GM23338 (cell line): ENCODE results near the gene TPO. TPM values are rescaled to one million over a fixed set of nuclear protein-coding genes. Genes with fewer than 3 reads are reported as not detected.

Experiments
- ATAC-seq: fragments of 200-7000 bp; cut with Tn5 transposase; 3 replicates; pipeline ENCODE4 v1.9.1; 2020
- DNase-seq: peaks from one replicate; pipeline ENCODE4 v3.0.0-alpha.2; 2015; ENCODE audit warnings: low spot score
- H2AFZ ChIP-seq: fragments of 200-600 bp; sonication (generic); 2 replicates; pipeline ENCODE4 v1.8.0; 2016; ENCODE audit warnings: antibody characterized with exemption, mild to moderate bottlenecking, moderate library complexity
- H3F3A ChIP-seq: fragments of 200-600 bp; sonication (generic); replicated peaks from 2 replicates; pipeline ENCODE4 v1.8.0; 2017; ENCODE audit warnings: antibody characterized with exemption, mixed run types, low read depth
- H3K27ac ChIP-seq: fragments of 200-600 bp; sonication (generic); 2 replicates; pipeline ENCODE4 v1.6.1; 2016; ENCODE audit warnings: low read depth
- H3K27me3 ChIP-seq: fragments of 200-600 bp; sonication (generic); 2 replicates; pipeline ENCODE4 v1.8.0; 2016; ENCODE audit warnings: mild to moderate bottlenecking, mixed run types, moderate library complexity; ENCODE audit not compliant: insufficient read depth
- H3K36me3 ChIP-seq: fragments of 200-600 bp; sonication (generic); 2 replicates; pipeline ENCODE4 v1.8.0; 2016; ENCODE audit warnings: mild to moderate bottlenecking; ENCODE audit not compliant: insufficient read depth
- H3K4me1 ChIP-seq: fragments of 200-600 bp; sonication (generic); 2 replicates; pipeline ENCODE4 v1.8.0; 2016; ENCODE audit warnings: mild to moderate bottlenecking, moderate library complexity; ENCODE audit not compliant: insufficient read depth
- H3K4me2 ChIP-seq: fragments of 200-600 bp; sonication (generic); 2 replicates; pipeline ENCODE4 v1.7.1; 2017; ENCODE audit warnings: mixed run types
- H3K4me3 ChIP-seq: fragments of 200-600 bp; sonication (generic); 2 replicates; pipeline ENCODE4 v1.6.1; 2016; ENCODE audit warnings: mixed run types
- H3K79me2 ChIP-seq: fragments of 200-600 bp; sonication (generic); replicated peaks from 2 replicates; pipeline ENCODE4 v1.8.0; 2017; ENCODE audit warnings: mild to moderate bottlenecking; ENCODE audit not compliant: insufficient read depth
- H3K9me2 ChIP-seq: fragments of 200-600 bp; sonication (generic); 2 replicates; pipeline ENCODE4 v1.8.0; 2017; ENCODE audit not compliant: insufficient read depth
- H4K20me1 ChIP-seq: fragments of 200-600 bp; sonication (generic); replicated peaks from 2 replicates; pipeline ENCODE4 v1.8.0; 2017; ENCODE audit warnings: mild to moderate bottlenecking; ENCODE audit not compliant: insufficient read depth
- H3K27ac Mint-ChIP-seq: 2 replicates; pipeline ENCODE4 v1.8.0; 2020; ENCODE audit warnings: inconsistent platforms, mild to moderate bottlenecking, moderate library complexity, mixed read lengths
- H3K27me3 Mint-ChIP-seq: 3 replicates; pipeline ENCODE4 v1.8.0; 2022; ENCODE audit warnings: low read depth, mild to moderate bottlenecking, moderate library complexity, mixed read lengths, inconsistent platforms; ENCODE audit not compliant: insufficient read depth, poor library complexity
- H3K36me3 Mint-ChIP-seq: 3 replicates; pipeline ENCODE4 v1.8.0; 2021; ENCODE audit warnings: low read depth, mild to moderate bottlenecking, inconsistent platforms, moderate library complexity, mixed read lengths
- H3K4me1 Mint-ChIP-seq: 3 replicates; pipeline ENCODE4 v1.8.0; 2020; ENCODE audit warnings: mild to moderate bottlenecking, inconsistent platforms, mixed read lengths
- H3K4me3 Mint-ChIP-seq: 3 replicates; pipeline ENCODE4 v1.8.0; 2021; ENCODE audit warnings: moderate library complexity, mild to moderate bottlenecking, inconsistent platforms, mixed read lengths
- H3K9me3 Mint-ChIP-seq: 3 replicates; pipeline ENCODE4 v1.8.0; 2020; ENCODE audit warnings: moderate library complexity, mild to moderate bottlenecking, inconsistent platforms, mixed read lengths
- CTCF ChIP-seq, 2 experiments: fragments of 200-600 bp in 1 of 2; sonication (generic) in 1 of 2; conservative IDR thresholded peaks; 2 replicates each; pipeline versions ENCODE4 v1.5.1 to v1.6.1; 2016 to 2017; ENCODE audit warnings: antibody characterized with exemption in 2 of 2, low read depth in 2 of 2, mild to moderate bottlenecking in 2 of 2, moderate library complexity in 1 of 2
- polyA plus RNA-seq: library from polyadenylated mRNA; unstranded; fragments of >200 nt; fragmentation: Nextera tagmentation; extraction: Ambion mirVana; gene quantifications from 2 replicates; pipeline ENCODE4 v1.2.1, GENCODE V29; 2016
- total RNA-seq: library from RNA; depleted of rRNA; stranded (reverse); fragments of >200 nt; shearing (Covaris generic); gene quantifications from 2 replicates; pipeline ENCODE4 v1.2.3, GENCODE V29; 2014
- TF ChIP-seq, protein P1 (sequence below): fragments of 250-450 bp; sonication (Bioruptor Pico); IDR thresholded peaks from 2 replicates; pipeline ENCODE4 v1.5.0; 2020; ENCODE audit warnings: mild to moderate bottlenecking, moderate library complexity
- TF ChIP-seq, protein P2 (sequence below): IDR thresholded peaks from one replicate; pipeline ENCODE4 v1.6.1; 2018; ENCODE audit warnings: antibody characterized with exemption; ENCODE audit not compliant: unreplicated experiment

Gene TPO
- total and polyA plus RNA-seq, 2 experiments from 2014 or later, result 0.74 TPM; not detected in 1

GRCh38 chr2:1514391-1515072 is 101.3 kb downstream of the TPO start (continued):
- TF ChIP-seq, protein P1, sequence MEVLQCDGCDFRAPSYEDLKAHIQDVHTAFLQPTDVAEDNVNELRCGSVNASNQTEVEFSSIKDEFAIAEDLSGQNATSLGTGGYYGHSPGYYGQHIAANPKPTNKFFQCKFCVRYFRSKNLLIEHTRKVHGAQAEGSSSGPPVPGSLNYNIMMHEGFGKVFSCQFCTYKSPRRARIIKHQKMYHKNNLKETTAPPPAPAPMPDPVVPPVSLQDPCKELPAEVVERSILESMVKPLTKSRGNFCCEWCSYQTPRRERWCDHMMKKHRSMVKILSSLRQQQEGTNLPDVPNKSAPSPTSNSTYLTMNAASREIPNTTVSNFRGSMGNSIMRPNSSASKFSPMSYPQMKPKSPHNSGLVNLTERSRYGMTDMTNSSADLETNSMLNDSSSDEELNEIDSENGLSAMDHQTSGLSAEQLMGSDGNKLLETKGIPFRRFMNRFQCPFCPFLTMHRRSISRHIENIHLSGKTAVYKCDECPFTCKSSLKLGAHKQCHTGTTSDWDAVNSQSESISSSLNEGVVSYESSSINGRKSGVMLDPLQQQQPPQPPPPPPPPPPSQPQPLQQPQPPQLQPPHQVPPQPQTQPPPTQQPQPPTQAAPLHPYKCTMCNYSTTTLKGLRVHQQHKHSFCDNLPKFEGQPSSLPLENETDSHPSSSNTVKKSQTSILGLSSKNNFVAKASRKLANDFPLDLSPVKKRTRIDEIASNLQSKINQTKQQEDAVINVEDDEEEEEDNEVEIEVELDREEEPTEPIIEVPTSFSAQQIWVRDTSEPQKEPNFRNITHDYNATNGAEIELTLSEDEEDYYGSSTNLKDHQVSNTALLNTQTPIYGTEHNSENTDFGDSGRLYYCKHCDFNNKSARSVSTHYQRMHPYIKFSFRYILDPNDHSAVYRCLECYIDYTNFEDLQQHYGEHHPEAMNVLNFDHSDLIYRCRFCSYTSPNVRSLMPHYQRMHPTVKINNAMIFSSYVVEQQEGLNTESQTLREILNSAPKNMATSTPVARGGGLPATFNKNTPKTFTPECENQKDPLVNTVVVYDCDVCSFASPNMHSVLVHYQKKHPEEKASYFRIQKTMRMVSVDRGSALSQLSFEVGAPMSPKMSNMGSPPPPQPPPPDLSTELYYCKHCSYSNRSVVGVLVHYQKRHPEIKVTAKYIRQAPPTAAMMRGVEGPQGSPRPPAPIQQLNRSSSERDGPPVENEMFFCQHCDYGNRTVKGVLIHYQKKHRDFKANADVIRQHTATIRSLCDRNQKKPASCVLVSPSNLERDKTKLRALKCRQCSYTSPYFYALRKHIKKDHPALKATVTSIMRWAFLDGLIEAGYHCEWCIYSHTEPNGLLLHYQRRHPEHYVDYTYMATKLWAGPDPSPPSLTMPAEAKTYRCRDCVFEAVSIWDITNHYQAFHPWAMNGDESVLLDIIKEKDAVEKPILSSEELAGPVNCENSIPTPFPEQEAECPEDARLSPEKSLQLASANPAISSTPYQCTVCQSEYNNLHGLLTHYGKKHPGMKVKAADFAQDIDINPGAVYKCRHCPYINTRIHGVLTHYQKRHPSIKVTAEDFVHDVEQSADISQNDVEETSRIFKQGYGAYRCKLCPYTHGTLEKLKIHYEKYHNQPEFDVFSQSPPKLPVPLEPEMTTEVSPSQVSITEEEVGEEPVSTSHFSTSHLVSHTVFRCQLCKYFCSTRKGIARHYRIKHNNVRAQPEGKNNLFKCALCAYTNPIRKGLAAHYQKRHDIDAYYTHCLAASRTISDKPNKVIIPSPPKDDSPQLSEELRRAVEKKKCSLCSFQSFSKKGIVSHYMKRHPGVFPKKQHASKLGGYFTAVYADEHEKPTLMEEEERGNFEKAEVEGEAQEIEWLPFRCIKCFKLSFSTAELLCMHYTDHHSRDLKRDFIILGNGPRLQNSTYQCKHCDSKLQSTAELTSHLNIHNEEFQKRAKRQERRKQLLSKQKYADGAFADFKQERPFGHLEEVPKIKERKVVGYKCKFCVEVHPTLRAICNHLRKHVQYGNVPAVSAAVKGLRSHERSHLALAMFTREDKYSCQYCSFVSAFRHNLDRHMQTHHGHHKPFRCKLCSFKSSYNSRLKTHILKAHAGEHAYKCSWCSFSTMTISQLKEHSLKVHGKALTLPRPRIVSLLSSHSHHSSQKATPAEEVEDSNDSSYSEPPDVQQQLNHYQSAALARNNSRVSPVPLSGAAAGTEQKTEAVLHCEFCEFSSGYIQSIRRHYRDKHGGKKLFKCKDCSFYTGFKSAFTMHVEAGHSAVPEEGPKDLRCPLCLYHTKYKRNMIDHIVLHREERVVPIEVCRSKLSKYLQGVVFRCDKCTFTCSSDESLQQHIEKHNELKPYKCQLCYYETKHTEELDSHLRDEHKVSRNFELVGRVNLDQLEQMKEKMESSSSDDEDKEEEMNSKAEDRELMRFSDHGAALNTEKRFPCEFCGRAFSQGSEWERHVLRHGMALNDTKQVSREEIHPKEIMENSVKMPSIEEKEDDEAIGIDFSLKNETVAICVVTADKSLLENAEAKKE, result no peak
- no peak for TF ChIP-seq CTCF (conservative IDR thresholded peaks at IDR 0.05; ENCODE audit: low read depth in 2 of 2)

- H3K4me1 ChIP-seq, result no peaks in the 10 kb centered on the region
- no peak overlapping the region for H3K4me2 ChIP-seq
- H3K27me3 Mint-ChIP-seq, result peaks cover 4% of the 10 kb centered on the region
- H2AFZ ChIP-seq, result no peak overlapping the region
- H3K4me3 ChIP-seq, result no peak overlapping the region
- no peak overlapping the region for H3K27ac ChIP-seq
- H3K79me2 ChIP-seq, result no peaks in the 10 kb centered on the region
- no peak; the same call in 2 of the 3 replicates for ATAC-seq
- H3K27me3 ChIP-seq, result no peaks in the 10 kb centered on the region
- no peak overlapping the region for H3K27ac Mint-ChIP-seq
- DNase-seq, result no peak
- no peaks in the 10 kb centered on the region for H4K20me1 ChIP-seq
- no peaks in the 10 kb centered on the region for H3K9me2 ChIP-seq
- H3K36me3 Mint-ChIP-seq, result no peaks in the 10 kb centered on the region
- no peaks in the 10 kb centered on the region for H3K36me3 ChIP-seq
- no peak overlapping the region for H3K4me3 Mint-ChIP-seq
- H3K4me1 Mint-ChIP-seq, result peaks cover 3% of the 10 kb centered on the region; the same call in 1 of the 3 replicates
- no peaks in the 10 kb centered on the region for H3K9me3 Mint-ChIP-seq
- H3F3A ChIP-seq, result no peaks in the 10 kb centered on the region
- TF ChIP-seq, protein P2, sequence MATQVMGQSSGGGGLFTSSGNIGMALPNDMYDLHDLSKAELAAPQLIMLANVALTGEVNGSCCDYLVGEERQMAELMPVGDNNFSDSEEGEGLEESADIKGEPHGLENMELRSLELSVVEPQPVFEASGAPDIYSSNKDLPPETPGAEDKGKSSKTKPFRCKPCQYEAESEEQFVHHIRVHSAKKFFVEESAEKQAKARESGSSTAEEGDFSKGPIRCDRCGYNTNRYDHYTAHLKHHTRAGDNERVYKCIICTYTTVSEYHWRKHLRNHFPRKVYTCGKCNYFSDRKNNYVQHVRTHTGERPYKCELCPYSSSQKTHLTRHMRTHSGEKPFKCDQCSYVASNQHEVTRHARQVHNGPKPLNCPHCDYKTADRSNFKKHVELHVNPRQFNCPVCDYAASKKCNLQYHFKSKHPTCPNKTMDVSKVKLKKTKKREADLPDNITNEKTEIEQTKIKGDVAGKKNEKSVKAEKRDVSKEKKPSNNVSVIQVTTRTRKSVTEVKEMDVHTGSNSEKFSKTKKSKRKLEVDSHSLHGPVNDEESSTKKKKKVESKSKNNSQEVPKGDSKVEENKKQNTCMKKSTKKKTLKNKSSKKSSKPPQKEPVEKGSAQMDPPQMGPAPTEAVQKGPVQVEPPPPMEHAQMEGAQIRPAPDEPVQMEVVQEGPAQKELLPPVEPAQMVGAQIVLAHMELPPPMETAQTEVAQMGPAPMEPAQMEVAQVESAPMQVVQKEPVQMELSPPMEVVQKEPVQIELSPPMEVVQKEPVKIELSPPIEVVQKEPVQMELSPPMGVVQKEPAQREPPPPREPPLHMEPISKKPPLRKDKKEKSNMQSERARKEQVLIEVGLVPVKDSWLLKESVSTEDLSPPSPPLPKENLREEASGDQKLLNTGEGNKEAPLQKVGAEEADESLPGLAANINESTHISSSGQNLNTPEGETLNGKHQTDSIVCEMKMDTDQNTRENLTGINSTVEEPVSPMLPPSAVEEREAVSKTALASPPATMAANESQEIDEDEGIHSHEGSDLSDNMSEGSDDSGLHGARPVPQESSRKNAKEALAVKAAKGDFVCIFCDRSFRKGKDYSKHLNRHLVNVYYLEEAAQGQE, result no peak
These were observed 101.8 kb downstream of the TPO start for GRCh38 chr2:1515073-1515430.
